HepG2 (cell line): ENCODE measurements around the gene COL18A1. TPM values are rescaled to one million over a fixed set of nuclear protein-coding genes. Genes with fewer than 3 reads are reported as not detected.

Experiments used
- ATF1 ChIP-seq: IDR thresholded peaks from 2 replicates; pipeline ENCODE4 v1.6.1; 2016; ENCODE audit warnings: mild to moderate bottlenecking, control low read depth
- ATF5 ChIP-seq: sonication (generic); formaldehyde crosslinking; IDR thresholded peaks from 2 replicates; pipeline ENCODE4 v1.4.0; 2020; ENCODE audit warnings: mild to moderate bottlenecking, low read depth, missing genetic modification reagents
- ELK4 ChIP-seq: sonication (generic); formaldehyde crosslinking; IDR thresholded peaks from 2 replicates; pipeline ENCODE4 v1.9.0; 2021; ENCODE audit warnings: missing genetic modification reagents, borderline replicate concordance
- FOXP1 ChIP-seq, 2 experiments: fragments of 450-650 bp in 1 of 2; IDR thresholded peaks; 2 replicates each; pipeline ENCODE4 v1.6.1; 2017 to 2018; ENCODE audit warnings: antibody characterized with exemption in 1 of 2
- GFI1 ChIP-seq: sonication (generic); formaldehyde crosslinking; IDR thresholded peaks from 2 replicates; pipeline ENCODE4 v1.5.0; 2020; ENCODE audit warnings: missing genetic modification reagents, mild to moderate bottlenecking, borderline replicate concordance
- HDAC6 ChIP-seq: fragments of 200-600 bp; sonication (generic); IDR thresholded peaks from 2 replicates; pipeline ENCODE4 v1.7.0; 2017; ENCODE audit warnings: mild to moderate bottlenecking, antibody characterized with exemption, low read length, low read depth
- HMGXB4 ChIP-seq, 2 experiments: sonication (generic) in 1 of 2; formaldehyde crosslinking in 1 of 2; IDR thresholded peaks; 2 replicates each; pipeline versions ENCODE4 v1.4.0 to v1.6.1; 2018 to 2020; ENCODE audit warnings: missing genetic modification reagents in 2 of 2, borderline replicate concordance in 1 of 2, low read depth in 1 of 2, mild to moderate bottlenecking in 1 of 2, missing biosample characterization in 1 of 2
- KLF11 ChIP-seq: IDR thresholded peaks from 2 replicates; pipeline ENCODE4 v1.6.1; 2016; ENCODE audit warnings: missing compliant biosample characterization
- NFKBIZ ChIP-seq: IDR thresholded peaks from 2 replicates; pipeline ENCODE4 v1.6.1; 2018; ENCODE audit warnings: missing genetic modification reagents, missing compliant biosample characterization
- PBX2 ChIP-seq: IDR thresholded peaks from 2 replicates; pipeline ENCODE4 v1.6.1; 2016; ENCODE audit warnings: control low read depth
- SETDB1 ChIP-seq: sonication (generic); formaldehyde crosslinking; IDR thresholded peaks from 2 replicates; pipeline ENCODE4 v1.5.1; 2020; ENCODE audit warnings: missing genetic modification reagents, mild to moderate bottlenecking, borderline replicate concordance
- SRSF9 ChIP-seq: fragments of 200-400 bp; formaldehyde crosslinking; IDR thresholded peaks from 2 replicates; pipeline ENCODE4 v1.6.1; 2018; ENCODE audit warnings: borderline replicate concordance, mild to moderate bottlenecking, low read depth, low read length; ENCODE audit not compliant: insufficient read depth, poor library complexity, severe bottlenecking
- YEATS4 ChIP-seq: sonication (generic); formaldehyde crosslinking; IDR thresholded peaks from 2 replicates; pipeline ENCODE4 v1.4.0; 2020; ENCODE audit warnings: missing genetic modification reagents, borderline replicate concordance
- YY1 ChIP-seq: IDR thresholded peaks from 2 replicates; pipeline ENCODE4 v1.6.1; 2011; ENCODE audit warnings: low read length, low read depth, moderate library complexity, mild to moderate bottlenecking; ENCODE audit not compliant: insufficient read depth, insufficient replicate concordance
- ZBTB21 ChIP-seq: sonication (generic); formaldehyde crosslinking; IDR thresholded peaks from 2 replicates; pipeline ENCODE4 v1.4.0; 2020; ENCODE audit warnings: missing genetic modification reagents
- ZBTB3 ChIP-seq: sonication (generic); formaldehyde crosslinking; IDR thresholded peaks from 2 replicates; pipeline ENCODE4 v1.4.0; 2020; ENCODE audit warnings: low read depth, mild to moderate bottlenecking, moderate library complexity, missing genetic modification reagents, borderline replicate concordance
- ZNF224 ChIP-seq: sonication (generic); formaldehyde crosslinking; IDR thresholded peaks from 2 replicates; pipeline ENCODE4 v1.5.0; 2020; ENCODE audit warnings: mild to moderate bottlenecking, missing genetic modification reagents
- ZNF230 ChIP-seq: sonication (generic); formaldehyde crosslinking; IDR thresholded peaks from 2 replicates; pipeline ENCODE4 v1.4.0; 2020; ENCODE audit warnings: mild to moderate bottlenecking, missing genetic modification reagents
- ZNF337 ChIP-seq: sonication (generic); formaldehyde crosslinking; IDR thresholded peaks from 2 replicates; pipeline ENCODE4 v1.5.1; 2020; ENCODE audit warnings: missing genetic modification reagents, low read depth, mild to moderate bottlenecking, borderline replicate concordance
- ZNF501 ChIP-seq: sonication (generic); formaldehyde crosslinking; IDR thresholded peaks from 2 replicates; pipeline ENCODE4 v1.5.1; 2020; ENCODE audit warnings: mild to moderate bottlenecking, moderate library complexity, missing genetic modification reagents
- ZNF552 ChIP-seq: sonication (generic); formaldehyde crosslinking; IDR thresholded peaks from 2 replicates; pipeline ENCODE4 v1.9.0; 2022; ENCODE audit warnings: missing genetic modification reagents, mild to moderate bottlenecking, borderline replicate concordance
- ZNF672 ChIP-seq: sonication (generic); formaldehyde crosslinking; IDR thresholded peaks from 2 replicates; pipeline ENCODE4 v1.8.1; 2022; ENCODE audit warnings: missing genetic modification reagents
- ZNF740 ChIP-seq: sonication (generic); formaldehyde crosslinking; IDR thresholded peaks from 2 replicates; pipeline ENCODE4 v1.4.0; 2020; ENCODE audit warnings: missing genetic modification reagents
- polyA plus RNA-seq, 8 experiments: library from polyadenylated mRNA; depleted of rRNA in 3 of 8; stranded (reverse) in 7 of 8; unstranded in 1 of 8; fragments of >200 nt; fragmentation: Illumina TruSeq in 4 of 8; extraction: Trizol in 4 of 8; gene quantifications; 2 replicates each; pipeline versions ENCODE4 v1.2.1 to v1.2.3, GENCODE V29; 2011 to 2016; ENCODE audit warnings: low read depth in 4 of 8, missing spikeins in 1 of 8, mixed read lengths in 1 of 8; ENCODE audit not compliant: insufficient read depth in 1 of 8
- total RNA-seq, 5 experiments: library from RNA; depleted of rRNA; stranded (reverse); fragments of >200 nt; fragmentation: Illumina TruSeq; extraction: Trizol; gene quantifications; 2 replicates each; pipeline ENCODE4 v1.2.3, GENCODE V29; 2016; ENCODE audit warnings: low read depth in 1 of 5

The COL18A1 gene
- total and polyA plus RNA-seq, 2 of the 13 experiments (the other 11 are each of a cell fraction or from before 2014, with no cell fraction given) = 79.0 to 102 TPM

GRCh38 chr21:45555557-45556301, 150.8 kb downstream of the COL18A1 start (continued):
- TF ChIP-seq ZNF552 (peak; percentile 77; the same call in 1 of the 2 replicates), ZNF224 (CRISPR knock-in tag) (no peak; the same call in 1 of the 2 replicates), ZNF230 (CRISPR knock-in tag) (peak; percentile 58; the same call in 1 of the 2 replicates), PBX2 (CRISPR knock-in tag) (no peak), ZNF672 (no peak), ELK4 (CRISPR knock-in tag) (no peak), YY1 (no peak), ZNF337 (no peak), ZBTB21 (CRISPR knock-in tag) (0 out of 2 replicates have a peak, but pooled peaks have one; percentile 44), ZNF501 (CRISPR knock-in tag) (peak; percentile 84), KLF11 (CRISPR knock-in tag) (peak; percentile 78), HMGXB4 (CRISPR knock-in tag; IDR thresholded peaks at IDR 0.05; ENCODE audit: borderline replicate concordance in 1 of 2, low read depth in 1 of 2) (peak; percentile 84 to 94; a peak in 3 of 4 replicates), ATF5 (CRISPR knock-in tag) (no peak), SRSF9 (no peak), ZBTB3 (CRISPR knock-in tag) (peak; percentile 48; the same call in 1 of the 2 replicates), FOXP1 (IDR thresholded peaks at IDR 0.05) (no peak), FOXP1 (CRISPR knock-in tag; IDR thresholded peaks at IDR 0.05) (no peak), GFI1 (peak; percentile 38; the same call in 1 of the 2 replicates), YEATS4 (CRISPR knock-in tag) (peak; percentile 89), HDAC6 (no peak), SETDB1 (CRISPR knock-in tag) (no peak), ATF1 (CRISPR knock-in tag) (no peak), NFKBIZ (CRISPR knock-in tag) (no peak), ZNF740 (CRISPR knock-in tag) (no peak)
